Stomach smooth muscle (tissue), 2 donors: ENCODE measurements around the gene EML1.
A peak's percentile ranks its signal among the peaks of the same experiment; 100 is the strongest.

ENCODE experiments used
- H3K27ac ChIP-seq: one replicate; pipeline ENCODE4 v1.7.0; 2013; ENCODE audit warnings: mild to moderate bottlenecking, low read length, inconsistent platforms
- H3K27me3 ChIP-seq, 2 donors: one replicate each; pipeline ENCODE4 v1.7.0; 2013; ENCODE audit warnings: low read length in 2 of 2; ENCODE audit not compliant: insufficient read depth in 2 of 2, control insufficient read depth in 1 of 2
- H3K36me3 ChIP-seq, 2 donors: one replicate each; pipeline ENCODE4 v1.7.0; 2013; ENCODE audit warnings: low read length in 2 of 2; ENCODE audit not compliant: control insufficient read depth in 2 of 2, insufficient read depth in 2 of 2
- H3K4me1 ChIP-seq: one replicate; pipeline ENCODE4 v1.7.0; 2013; ENCODE audit warnings: low read length; ENCODE audit not compliant: control insufficient read depth, insufficient read depth
- H3K4me3 ChIP-seq, 2 donors: one replicate each; pipeline ENCODE4 v1.7.0; 2013; ENCODE audit warnings: low read length in 2 of 2
- H3K9ac ChIP-seq, 2 donors: one replicate each; pipeline ENCODE4 v1.7.0; 2013; ENCODE audit warnings: low read length in 2 of 2, mild to moderate bottlenecking in 1 of 2
- H3K9me3 ChIP-seq, 2 donors: one replicate each; pipeline ENCODE4 v1.7.0; 2013; ENCODE audit warnings: low read length in 2 of 2; ENCODE audit not compliant: control insufficient read depth in 2 of 2
- donor health status: healthy.
- donor health status: Pancreatic carcinoma.

EML1 gene

GRCh38 chr14:99781853-99782610, 11.2 kb upstream of the EML1 start:
- H3K9me3 ChIP-seq, result peaks cover 0 to 3% of the 10 kb centered on the region in 2 donors
- peaks cover 34% of the 10 kb centered on the region for H3K4me1 ChIP-seq
- no peaks in the 10 kb centered on the region for H3K27me3 ChIP-seq
- H3K4me3 ChIP-seq, result no peak overlapping the region
- H3K36me3 ChIP-seq, result no peaks in the 10 kb centered on the region
- peak overlapping the region; percentile 37 for H3K27ac ChIP-seq
- no peak overlapping the region for H3K9ac ChIP-seq

GRCh38 chr14:99784508-99784907, 8.7 kb upstream of the EML1 start:
- Histone ChIP-seq H3K36me3 (no peaks in the 10 kb centered on the region), H3K4me1 (peaks cover 55% of the 10 kb centered on the region), H3K9me3 (no peaks in the 10 kb centered on the region), H3K27ac (peak overlapping the region; percentile 90), H3K9ac (no peak overlapping the region), H3K27me3 (no peaks in the 10 kb centered on the region), H3K4me3 (no peak overlapping the region)

- H3K9me3 ChIP-seq, result no peaks in the 10 kb centered on the region
- H3K27me3 ChIP-seq, result no peaks in the 10 kb centered on the region
- peak overlapping the region; percentile 90 for H3K27ac ChIP-seq
- no peak overlapping the region for H3K9ac ChIP-seq
- peak overlapping the region in 1 of 2 donors; percentile 55 for H3K4me3 ChIP-seq
- no peaks in the 10 kb centered on the region for H3K36me3 ChIP-seq
- H3K4me1 ChIP-seq, result peaks cover 55% of the 10 kb centered on the region
Observed at GRCh38 chr14:99785426-99785825, 7.8 kb upstream of the EML1 start.

GRCh38 chr14:99786511-99786989, 6.7 kb upstream of the EML1 start:
- Histone ChIP-seq H3K9me3 (no peaks in the 10 kb centered on the region), H3K27ac (peak overlapping the region; percentile 90), H3K27me3 (no peaks in the 10 kb centered on the region), H3K4me3 (peak overlapping the region; percentile 36 to 55), H3K4me1 (peaks cover 59% of the 10 kb centered on the region), H3K36me3 (no peaks in the 10 kb centered on the region), H3K9ac (peak overlapping the region; percentile 36)

- Histone ChIP-seq H3K36me3 (no peaks in the 10 kb centered on the region), H3K4me1 (peaks cover 69% of the 10 kb centered on the region), H3K27ac (peak overlapping the region; percentile 90), H3K9me3 (no peaks in the 10 kb centered on the region), H3K9ac (no peak overlapping the region), H3K4me3 (no peak overlapping the region), H3K27me3 (no peaks in the 10 kb centered on the region)
Observed at GRCh38 chr14:99788713-99789112, 4.5 kb upstream of the EML1 start.

GRCh38 chr14:99789581-99789980, 3.6 kb upstream of the EML1 start:
- H3K36me3 ChIP-seq, result no peaks in the 10 kb centered on the region

GRCh38 chr14:99790201-99790977, 2.8 kb upstream of the EML1 start:
- Histone ChIP-seq H3K36me3 (no peaks in the 10 kb centered on the region), H3K4me3 (no peak overlapping the region), H3K4me1 (peaks cover 61% of the 10 kb centered on the region), H3K27ac (peak overlapping the region; percentile 93), H3K27me3 (no peaks in the 10 kb centered on the region), H3K9ac (no peak overlapping the region), H3K9me3 (no peaks in the 10 kb centered on the region)

More at GRCh38 chr14:99789581-99789980, 3.6 kb upstream of the EML1 start:
- Histone ChIP-seq H3K9me3 (no peaks in the 10 kb centered on the region), H3K27me3 (no peaks in the 10 kb centered on the region), H3K4me1 (peaks cover 68% of the 10 kb centered on the region), H3K9ac (peak overlapping the region in 1 of 2 donors; percentile 34), H3K27ac (peak overlapping the region; percentile 90), H3K4me3 (no peak overlapping the region)

GRCh38 chr14:99790978-99791376, 2.2 kb upstream of the EML1 start:
- Histone ChIP-seq H3K9ac (peak overlapping the region in 1 of 2 donors; percentile 29), H3K36me3 (no peaks in the 10 kb centered on the region), H3K27me3 (no peaks in the 10 kb centered on the region), H3K4me3 (peak overlapping the region in 1 of 2 donors; percentile 15), H3K9me3 (no peaks in the 10 kb centered on the region), H3K4me1 (peaks cover 58% of the 10 kb centered on the region), H3K27ac (peak overlapping the region; percentile 93)

GRCh38 chr14:99791476-99792209, 1.6 kb upstream of the EML1 start:
- Histone ChIP-seq H3K27ac (peak overlapping the region; percentile 93), H3K4me3 (peak overlapping the region; percentile 70 to 74), H3K9ac (peak overlapping the region; percentile 20 to 42), H3K4me1 (peaks cover 58% of the 10 kb centered on the region), H3K36me3 (no peaks in the 10 kb centered on the region), H3K9me3 (no peaks in the 10 kb centered on the region), H3K27me3 (no peaks in the 10 kb centered on the region)

GRCh38 chr14:99792210-99792535, 1.0 kb upstream of the EML1 start:
- Histone ChIP-seq H3K27me3 (no peaks in the 10 kb centered on the region), H3K9ac (peak overlapping the region; percentile 79 to 80), H3K9me3 (no peaks in the 10 kb centered on the region), H3K36me3 (no peaks in the 10 kb centered on the region), H3K4me1 (peaks cover 54% of the 10 kb centered on the region), H3K4me3 (peak overlapping the region; percentile 70 to 74), H3K27ac (peak overlapping the region; percentile 93)
